ENCODE data around the gene HEBP2. TPM values are rescaled to one million over a fixed set of nuclear protein-coding genes. Genes with fewer than 3 reads are reported as not detected.

HEBP2 gene
- total and polyA plus RNA-seq, 7 donors, result 16.6 to 75.3 (median 46.3) TPM

DNA sequence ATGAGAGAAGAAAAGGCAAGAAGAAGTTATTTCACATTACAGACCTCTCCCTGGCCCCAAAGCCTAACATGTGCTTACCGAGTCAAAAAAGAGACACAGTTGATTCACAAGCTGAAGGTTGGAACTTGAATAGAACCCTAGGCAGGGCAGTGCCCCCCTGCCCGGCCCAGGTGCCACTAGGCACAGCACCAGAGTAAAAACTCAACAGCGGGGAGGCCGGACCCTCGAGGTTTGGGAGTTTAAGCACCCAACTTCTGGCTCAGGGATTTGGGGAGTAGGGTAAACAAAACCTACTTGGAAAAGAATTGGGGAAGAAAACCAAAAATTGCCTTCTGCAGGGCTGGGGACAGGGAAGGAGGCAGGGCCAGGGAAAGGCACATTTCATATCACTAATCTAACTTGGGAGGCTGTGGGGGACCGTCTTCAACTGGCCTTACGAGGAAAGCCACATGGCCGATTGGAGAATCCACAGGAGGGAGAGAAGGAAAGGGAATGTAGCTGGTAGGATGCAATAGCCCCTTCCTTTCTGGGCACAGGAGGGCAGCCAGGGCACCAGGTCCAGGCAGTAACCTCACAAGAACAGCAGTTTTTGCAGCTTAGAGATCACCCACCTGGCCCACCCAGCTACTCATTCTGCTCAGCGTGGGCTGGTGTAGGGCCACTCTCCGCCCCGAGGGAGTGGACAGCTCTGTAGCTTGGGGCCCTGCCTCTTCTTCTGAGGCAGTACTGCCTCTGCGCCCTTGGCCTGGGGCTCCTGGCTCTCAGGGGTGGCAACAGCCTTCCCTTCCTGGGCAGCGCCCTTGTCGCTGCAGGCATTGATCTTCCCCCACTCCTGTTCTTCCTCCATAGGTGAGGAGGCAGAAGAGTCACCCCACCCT, 1.8 kb upstream of the HEBP2 start:
- intact Hi-C loops (cut with DNase I), result loop anchor here (5.0 to 10.0 kb wide), 4 partner anchors 370 to 583 kb away; partner anchors contain the start of genes CCDC28A, REPS1 and TNFAIP3
- TF ChIP-seq POLR2A (IDR thresholded peaks at IDR 0.05) (no peak), EP300 (IDR thresholded peaks at IDR 0.05) (no peak), POLR2AphosphoS5 (IDR thresholded peaks at IDR 0.05) (no peak)
- TF ChIP-seq, protein P1, sequence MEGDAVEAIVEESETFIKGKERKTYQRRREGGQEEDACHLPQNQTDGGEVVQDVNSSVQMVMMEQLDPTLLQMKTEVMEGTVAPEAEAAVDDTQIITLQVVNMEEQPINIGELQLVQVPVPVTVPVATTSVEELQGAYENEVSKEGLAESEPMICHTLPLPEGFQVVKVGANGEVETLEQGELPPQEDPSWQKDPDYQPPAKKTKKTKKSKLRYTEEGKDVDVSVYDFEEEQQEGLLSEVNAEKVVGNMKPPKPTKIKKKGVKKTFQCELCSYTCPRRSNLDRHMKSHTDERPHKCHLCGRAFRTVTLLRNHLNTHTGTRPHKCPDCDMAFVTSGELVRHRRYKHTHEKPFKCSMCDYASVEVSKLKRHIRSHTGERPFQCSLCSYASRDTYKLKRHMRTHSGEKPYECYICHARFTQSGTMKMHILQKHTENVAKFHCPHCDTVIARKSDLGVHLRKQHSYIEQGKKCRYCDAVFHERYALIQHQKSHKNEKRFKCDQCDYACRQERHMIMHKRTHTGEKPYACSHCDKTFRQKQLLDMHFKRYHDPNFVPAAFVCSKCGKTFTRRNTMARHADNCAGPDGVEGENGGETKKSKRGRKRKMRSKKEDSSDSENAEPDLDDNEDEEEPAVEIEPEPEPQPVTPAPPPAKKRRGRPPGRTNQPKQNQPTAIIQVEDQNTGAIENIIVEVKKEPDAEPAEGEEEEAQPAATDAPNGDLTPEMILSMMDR (IDR thresholded peaks at IDR 0.05), result no peak
- peaks cover 0 to 15% (median 11%) of the 10 kb centered on the region in 4 donors for H3K4me1 ChIP-seq
- H3K27ac ChIP-seq, result peak overlapping the region in 1 of 4 donors; percentile 92
- H3K36me3 ChIP-seq, result peaks cover 0 to 16% (median 6%) of the 10 kb centered on the region in 4 donors
- no peaks in the 10 kb centered on the region for H3K9me3 ChIP-seq
- DNase-seq, result no peak
- 94 to 96% methylated on average over 14 of the region's 14 CpGs for WGBS, 2 donors
- H3K27me3 ChIP-seq, result no peaks in the 10 kb centered on the region
- no peak overlapping the region for H3K4me3 ChIP-seq

DNA sequence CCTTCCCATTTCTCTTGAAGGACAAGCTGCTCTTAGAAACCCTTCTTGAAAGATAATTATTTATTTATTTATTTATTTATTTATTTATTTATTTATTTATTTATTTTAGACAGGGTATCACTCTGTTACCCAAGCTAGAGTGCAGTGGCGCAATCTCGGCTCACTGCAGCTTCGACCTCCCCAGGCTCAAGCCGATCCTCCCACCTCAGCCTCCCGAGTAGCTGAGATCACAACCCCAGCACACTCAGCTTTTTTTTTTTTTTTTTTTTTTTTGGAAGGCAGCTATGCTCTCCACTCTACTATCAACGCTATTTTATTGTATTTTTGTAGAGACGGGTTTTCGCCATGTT, 1.2 kb upstream of the HEBP2 start:
- TF ChIP-seq, protein P1 (IDR thresholded peaks at IDR 0.05), result no peak
- TF ChIP-seq EP300 (IDR thresholded peaks at IDR 0.05), result no peak
- no peak for TF ChIP-seq POLR2AphosphoS5 (IDR thresholded peaks at IDR 0.05)
- TF ChIP-seq POLR2A (IDR thresholded peaks at IDR 0.05), result no peak
- H3K27me3 ChIP-seq, result no peaks in the 10 kb centered on the region
- peaks cover 0 to 22% (median 10%) of the 10 kb centered on the region in 4 donors for H3K36me3 ChIP-seq
- WGBS, 2 donors, result 88 to 93% methylated on average over 8 of the region's 8 CpGs
- H3K4me3 ChIP-seq, result peak overlapping the region in 3 of 4 donors; percentile 73 to 95 (median 79)
- peak overlapping the region; percentile 90 to 94 (median 92) for H3K27ac ChIP-seq
- DNase-seq, result no peak
- no peaks in the 10 kb centered on the region for H3K9me3 ChIP-seq
- intact Hi-C loops (cut with DNase I), result loop anchor here (5.0 to 10.0 kb wide), 4 partner anchors 369 to 582 kb away; partner anchors contain the start of genes CCDC28A, REPS1 and TNFAIP3
- peaks cover 0 to 15% (median 11%) of the 10 kb centered on the region in 4 donors for H3K4me1 ChIP-seq

DNA sequence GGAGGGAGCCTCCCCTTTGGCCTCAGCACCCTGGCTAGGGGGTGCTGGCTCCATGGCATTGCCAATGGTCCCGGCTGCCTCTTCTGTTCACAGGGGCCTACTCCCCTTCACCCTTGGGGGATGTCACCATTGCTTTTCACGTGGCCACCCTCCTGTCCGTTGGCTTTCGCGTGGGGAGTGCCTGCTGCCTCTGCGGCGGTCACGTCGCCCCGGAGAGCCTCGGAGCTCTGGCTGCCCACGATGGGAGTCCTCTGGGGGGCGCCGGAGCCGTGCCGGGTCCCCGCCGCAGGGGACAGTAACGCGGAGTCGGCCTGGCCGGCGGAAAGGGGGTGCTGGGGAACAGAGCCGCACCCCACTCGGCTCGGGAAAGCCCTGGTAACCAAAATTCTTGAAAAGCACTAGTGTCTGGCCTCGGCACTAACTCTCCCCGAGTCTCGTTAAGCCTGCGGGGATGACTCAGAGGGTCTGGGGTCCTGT, 661 bp upstream of the HEBP2 start:
- intact Hi-C loops (cut with DNase I), result loop anchor here (5.0 to 10.0 kb wide), 4 partner anchors 369 to 581 kb away; partner anchors contain the start of genes CCDC28A, REPS1 and TNFAIP3

DNA sequence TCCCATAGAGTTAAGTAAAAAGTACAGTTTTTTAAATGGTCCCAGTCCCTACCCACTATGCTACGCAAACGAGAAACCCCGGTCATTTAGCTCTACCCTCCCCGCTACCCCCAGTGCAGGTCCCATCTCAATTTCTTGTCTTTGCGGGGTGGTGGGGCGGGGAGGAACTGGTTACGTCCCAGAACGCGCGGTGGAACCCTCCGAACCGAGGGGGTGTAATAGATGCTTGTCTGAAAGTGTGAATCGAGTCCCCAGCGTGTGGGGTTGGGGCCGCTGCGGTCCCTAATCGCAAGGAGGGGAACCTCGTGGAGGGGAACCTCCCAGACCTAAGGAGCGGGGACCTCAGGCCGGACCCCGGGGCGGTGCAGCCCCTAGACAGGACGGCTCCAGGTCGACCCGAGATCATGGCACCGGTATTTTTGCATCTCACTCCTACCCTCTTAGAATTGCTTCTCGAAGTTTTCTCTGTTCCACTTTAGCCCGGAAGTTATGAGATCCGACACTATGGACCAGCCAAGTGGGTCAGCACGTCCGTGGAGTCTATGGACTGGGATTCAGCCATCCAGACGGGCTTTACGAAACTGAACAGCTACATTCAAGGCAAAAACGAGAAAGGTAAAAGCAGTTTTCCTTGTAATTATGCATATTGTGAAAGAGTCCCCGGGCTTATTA, 779 bp downstream of the HEBP2 start:
- no peak for TF ChIP-seq POLR2AphosphoS5 (IDR thresholded peaks at IDR 0.05)
- TF ChIP-seq EP300 (IDR thresholded peaks at IDR 0.05), result no peak
- no peak for TF ChIP-seq POLR2A (IDR thresholded peaks at IDR 0.05)
- TF ChIP-seq, protein P1 (IDR thresholded peaks at IDR 0.05), result no peak
- intact Hi-C loops (cut with DNase I), result loop anchor here (2.0 to 10.0 kb wide), 5 partner anchors 288 to 580 kb away; partner anchors contain the start of genes CCDC28A, REPS1 and TNFAIP3
- peaks cover 0 to 42% (median 21%) of the 10 kb centered on the region in 4 donors for H3K36me3 ChIP-seq
- DNase-seq, result peak; percentile 74
- no peaks in the 10 kb centered on the region for H3K9me3 ChIP-seq
- H3K27ac ChIP-seq, result peak overlapping the region; percentile 90 to 94 (median 92)
- 2 to 8% methylated on average over 35 of the region's 35 CpGs for WGBS, 2 donors
- H3K4me1 ChIP-seq, result peaks cover 0 to 15% (median 11%) of the 10 kb centered on the region in 4 donors
- H3K4me3 ChIP-seq, result peak overlapping the region; percentile 66 to 95 (median 76)
- H3K27me3 ChIP-seq, result no peaks in the 10 kb centered on the region

More for the DNA sequence above, 661 bp upstream of the HEBP2 start:
- WGBS, 2 donors, result 1% methylated on average over 30 of the region's 30 CpGs
- H3K4me3 ChIP-seq, result peak overlapping the region; percentile 66 to 95 (median 76)
- no peak for TF ChIP-seq POLR2AphosphoS5 (IDR thresholded peaks at IDR 0.05)
- TF ChIP-seq, protein P1 (IDR thresholded peaks at IDR 0.05), result peak in 1 of 4 experiments; percentile 12
- no peaks in the 10 kb centered on the region for H3K27me3 ChIP-seq
- no peaks in the 10 kb centered on the region for H3K9me3 ChIP-seq
- peaks cover 0 to 28% (median 13%) of the 10 kb centered on the region in 4 donors for H3K36me3 ChIP-seq
- H3K27ac ChIP-seq, result peak overlapping the region; percentile 90 to 94 (median 92)
- peaks cover 0 to 15% (median 11%) of the 10 kb centered on the region in 4 donors for H3K4me1 ChIP-seq
- peak; percentile 71 for DNase-seq

Data from sigmoid colon (tissue), 7 donors.